HG03097 (cell line): ENCODE data around the gene KCNQ1.

Experiments used
- ATAC-seq: cut with Tn5 transposase; IDR thresholded peaks from one replicate; pipeline ENCODE4 v1.9.1; 2021; ENCODE audit not compliant: unreplicated experiment, low FRiP score

The KCNQ1 gene

GRCh38 chr11:2459796-2460531 lies 15.2 kb downstream of the KCNQ1 start:
- ATAC-seq = no peak

- no peak for ATAC-seq
Measured at GRCh38 chr11:2460540-2461252, 15.9 kb downstream of the KCNQ1 start.

GRCh38 chr11:2461253-2461955 lies 16.6 kb downstream of the KCNQ1 start:
- no peak for ATAC-seq

- ATAC-seq = no peak
Measured at GRCh38 chr11:2461956-2462542, 17.2 kb downstream of the KCNQ1 start.

GRCh38 chr11:2462543-2462985 lies 17.8 kb downstream of the KCNQ1 start:
- no peak for ATAC-seq

- ATAC-seq = no peak
Measured at GRCh38 chr11:2462986-2463765, 18.4 kb downstream of the KCNQ1 start.

- ATAC-seq = no peak
Measured at GRCh38 chr11:2463766-2464277, 19.0 kb downstream of the KCNQ1 start.

GRCh38 chr11:2464451-2465165 lies 19.8 kb downstream of the KCNQ1 start:
- ATAC-seq = no peak

- no peak for ATAC-seq
Measured at GRCh38 chr11:2465202-2466068, 20.6 kb downstream of the KCNQ1 start.

GRCh38 chr11:2466069-2466801 lies 21.4 kb downstream of the KCNQ1 start:
- no peak for ATAC-seq

- no peak for ATAC-seq
Measured at GRCh38 chr11:2466869-2467694, 22.3 kb downstream of the KCNQ1 start.

GRCh38 chr11:2467695-2468055 lies 22.9 kb downstream of the KCNQ1 start:
- no peak for ATAC-seq

GRCh38 chr11:2468363-2469235 lies 23.8 kb downstream of the KCNQ1 start:
- ATAC-seq = no peak

- ATAC-seq = no peak
Measured at GRCh38 chr11:2470495-2470894, 25.7 kb downstream of the KCNQ1 start.

- no peak for ATAC-seq
Measured at GRCh38 chr11:2471048-2471803, 26.4 kb downstream of the KCNQ1 start.

- no peak for ATAC-seq
Measured at GRCh38 chr11:2471804-2472096, 26.9 kb downstream of the KCNQ1 start.
